Spleen (tissue), 11 donors: ENCODE data around the gene ST6GAL1. TPM values are rescaled to one million over a fixed set of nuclear protein-coding genes. Genes with fewer than 3 reads are reported as not detected.

Experiments
- DNase-seq: peaks from one replicate; pipeline ENCODE4 v3.0.0-alpha.2; 2020
- H3K27ac ChIP-seq, 8 donors: fragments of 200-600 bp; sonication (generic) in 7 of 8; 1 replicate in 4 of 8; 2 replicates in 4 of 8; pipeline versions ENCODE4 v1.5.0 to v1.8.0; 2016 to 2021; ENCODE audit warnings: inconsistent platforms in 4 of 8, mild to moderate bottlenecking in 4 of 8, moderate library complexity in 1 of 8
- H3K27me3 ChIP-seq, 7 donors: fragments of 200-600 bp; sonication (generic) in 6 of 7; replicated peaks in 1 of 7; 1 replicate in 4 of 7; 2 replicates in 3 of 7; pipeline versions ENCODE4 v1.5.0 to v1.8.0; 2016 to 2021; ENCODE audit warnings: inconsistent platforms in 3 of 7, mild to moderate bottlenecking in 1 of 7
- H3K36me3 ChIP-seq, 6 donors: fragments of 200-600 bp; sonication (generic) in 5 of 6; 1 replicate in 4 of 6; 2 replicates in 2 of 6; pipeline versions ENCODE4 v1.5.0 to v1.8.0; 2016 to 2021; ENCODE audit warnings: inconsistent platforms in 2 of 6
- H3K4me1 ChIP-seq, 6 donors: fragments of 200-600 bp; sonication (generic) in 5 of 6; 1 replicate in 3 of 6; 2 replicates in 3 of 6; pipeline versions ENCODE4 v1.5.0 to v1.8.0; 2016 to 2021; ENCODE audit warnings: inconsistent platforms in 3 of 6
- H3K4me3 ChIP-seq, 8 donors: fragments of 200-600 bp; sonication (generic) in 7 of 8; 1 replicate in 4 of 8; 2 replicates in 4 of 8; pipeline versions ENCODE4 v1.5.0 to v1.8.0; 2016 to 2021; ENCODE audit warnings: inconsistent platforms in 4 of 8, mild to moderate bottlenecking in 4 of 8, moderate library complexity in 2 of 8
- H3K9me3 ChIP-seq, 8 donors: fragments of 200-600 bp; sonication (generic) in 7 of 8; 1 replicate in 4 of 8; 2 replicates in 4 of 8; pipeline versions ENCODE4 v1.5.0 to v1.8.0; 2016 to 2021; ENCODE audit warnings: inconsistent platforms in 4 of 8
- POLR2A ChIP-seq, 3 donors: fragments of 450-650 bp; IDR thresholded peaks; one replicate each; pipeline ENCODE4 v1.5.1; 2017; ENCODE audit warnings: antibody characterized with exemption in 3 of 3, mild to moderate bottlenecking in 1 of 3
- POLR2AphosphoS5 ChIP-seq, 3 donors: sonication (generic); formaldehyde crosslinking; IDR thresholded peaks; one replicate each; pipeline ENCODE4 v1.5.1; 2017; ENCODE audit warnings: antibody characterized with exemption in 3 of 3
- WGBS, 5 donors: extraction: QIAGEN DNeasy Blood & Tissue Kit in 3 of 5; methylation state at CpG; one replicate each; pipeline versions ENCODE4 v1.1.5 to v1.1.7; 2013 to 2018; 5-methylcytosine and 5-hydroxymethylcytosine counted together
- intact Hi-C: fragments of 100-400 bp; cut with DNase I; formaldehyde crosslinking; loops from one replicate; pipeline ENCODE4 v1.15.0; 2023; ENCODE audit warnings: low total_unique reads
- polyA plus RNA-seq, 3 donors: library from polyadenylated mRNA; stranded (reverse); fragments of 200-250 nt; gene quantifications; one replicate each; pipeline ENCODE4 v1.2.1, GENCODE V29; 2013
- total RNA-seq, 7 donors: library from RNA; depleted of rRNA in 3 of 7; stranded (reverse); fragments of >200 nt in 3 of 7; fragmentation: NEBNext Ultra II Directional in 4 of 7; extraction: Animal tissue kit (Norgen Biotek cat#: 25700) in 4 of 7; gene quantifications; one replicate each; pipeline versions ENCODE4 v1.1.0 to v1.2.1, GENCODE V29; 2016 to 2021
- TF ChIP-seq, protein P1 (sequence below), 11 experiments: fragments of 200-600 bp in 7 of 11; fragments of 450-650 bp in 4 of 11; sonication (generic) in 4 of 11; IDR thresholded peaks in 8 of 11; conservative IDR thresholded peaks in 3 of 11; 1 replicate in 7 of 11; 2 replicates in 4 of 11; pipeline versions ENCODE4 v1.4.0 to v1.8.0; 2016 to 2021; ENCODE audit warnings: antibody characterized with exemption in 11 of 11, inconsistent platforms in 4 of 11, mild to moderate bottlenecking in 1 of 11
- donor health status: healthy with polysubstance abuse.
- donor health status: DM: no; HTN: no; CAD: no; lungs with moderate emphysema.
- donor health status: DM: no; HTN: no; CAD: no.
- donor health status: Bipolar disorder and iron deficiency.
- donor health status: healthy.
- donor health status: DM: no; HTN: no; CAD: no.
- donor health status: DM: yes; HTN: yes; CAD: no.

Gene ST6GAL1
- total and polyA plus RNA-seq, 10 donors, result 46.7 to 247 (median 187) TPM

- Histone ChIP-seq H3K4me3 (peak overlapping the region in 4 of 8 donors; percentile 9 to 62 (median 28)), H3K27ac (peak overlapping the region in 5 of 8 donors; percentile 32 to 71 (median 57)), H3K9me3 (peaks cover 0 to under 1% (median 0%) of the 10 kb centered on the region in 8 donors), H3K4me1 (peaks cover 0 to 19% (median 16%) of the 10 kb centered on the region in 6 donors), H3K27me3 (no peaks in the 10 kb centered on the region), H3K36me3 (no peaks in the 10 kb centered on the region)
- TF ChIP-seq POLR2AphosphoS5 (IDR thresholded peaks at IDR 0.05), result no peak
- TF ChIP-seq, protein P1, sequence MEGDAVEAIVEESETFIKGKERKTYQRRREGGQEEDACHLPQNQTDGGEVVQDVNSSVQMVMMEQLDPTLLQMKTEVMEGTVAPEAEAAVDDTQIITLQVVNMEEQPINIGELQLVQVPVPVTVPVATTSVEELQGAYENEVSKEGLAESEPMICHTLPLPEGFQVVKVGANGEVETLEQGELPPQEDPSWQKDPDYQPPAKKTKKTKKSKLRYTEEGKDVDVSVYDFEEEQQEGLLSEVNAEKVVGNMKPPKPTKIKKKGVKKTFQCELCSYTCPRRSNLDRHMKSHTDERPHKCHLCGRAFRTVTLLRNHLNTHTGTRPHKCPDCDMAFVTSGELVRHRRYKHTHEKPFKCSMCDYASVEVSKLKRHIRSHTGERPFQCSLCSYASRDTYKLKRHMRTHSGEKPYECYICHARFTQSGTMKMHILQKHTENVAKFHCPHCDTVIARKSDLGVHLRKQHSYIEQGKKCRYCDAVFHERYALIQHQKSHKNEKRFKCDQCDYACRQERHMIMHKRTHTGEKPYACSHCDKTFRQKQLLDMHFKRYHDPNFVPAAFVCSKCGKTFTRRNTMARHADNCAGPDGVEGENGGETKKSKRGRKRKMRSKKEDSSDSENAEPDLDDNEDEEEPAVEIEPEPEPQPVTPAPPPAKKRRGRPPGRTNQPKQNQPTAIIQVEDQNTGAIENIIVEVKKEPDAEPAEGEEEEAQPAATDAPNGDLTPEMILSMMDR (IDR thresholded peaks at IDR 0.05 in 8 of 11, conservative IDR thresholded peaks at IDR 0.05 in 3 of 11), result no peak
- TF ChIP-seq POLR2A (IDR thresholded peaks at IDR 0.05), result no peak
- no peak for DNase-seq
- 82 to 100% (median 97%) methylated on average over 1 of the region's 1 CpG for WGBS, 5 donors
- intact Hi-C loops, result no loop called here
Measured at GRCh38 chr3:187102073-187102634, 171.8 kb downstream of the ST6GAL1 start.

- DNase-seq, result no peak
- Histone ChIP-seq H3K27ac (no peak overlapping the region), H3K9me3 (no peaks in the 10 kb centered on the region), H3K27me3 (no peaks in the 10 kb centered on the region), H3K4me3 (no peak overlapping the region), H3K4me1 (peaks cover 0 to 19% (median 16%) of the 10 kb centered on the region in 6 donors), H3K36me3 (no peaks in the 10 kb centered on the region)
- no peak for TF ChIP-seq POLR2AphosphoS5 (IDR thresholded peaks at IDR 0.05)
- TF ChIP-seq POLR2A (IDR thresholded peaks at IDR 0.05), result no peak
- TF ChIP-seq, protein P1 (IDR thresholded peaks at IDR 0.05 in 8 of 11, conservative IDR thresholded peaks at IDR 0.05 in 3 of 11), result no peak
- intact Hi-C loops, result no loop called here
- 81 to 98% (median 93%) methylated on average over 5 of the region's 5 CpGs for WGBS, 5 donors
Measured at GRCh38 chr3:187103251-187103650, 172.9 kb downstream of the ST6GAL1 start.

GRCh38 chr3:187104342-187104741, 174.0 kb downstream of the ST6GAL1 start:
- Histone ChIP-seq H3K4me1 (peaks cover 0 to 19% (median 16%) of the 10 kb centered on the region in 6 donors), H3K27ac (no peak overlapping the region), H3K9me3 (no peaks in the 10 kb centered on the region), H3K4me3 (no peak overlapping the region), H3K27me3 (no peaks in the 10 kb centered on the region), H3K36me3 (no peaks in the 10 kb centered on the region)
- TF ChIP-seq POLR2AphosphoS5 (IDR thresholded peaks at IDR 0.05) (no peak), POLR2A (IDR thresholded peaks at IDR 0.05) (no peak)
- TF ChIP-seq, protein P1 (IDR thresholded peaks at IDR 0.05 in 8 of 11, conservative IDR thresholded peaks at IDR 0.05 in 3 of 11), result no peak
- WGBS, 5 donors, result 90 to 99% (median 95%) methylated on average over 7 of the region's 7 CpGs
- intact Hi-C loops, result no loop called here
- no peak for DNase-seq

GRCh38 chr3:187104933-187105332, 174.6 kb downstream of the ST6GAL1 start:
- DNase-seq, result no peak
- intact Hi-C loops, result no loop called here
- TF ChIP-seq, protein P1 (IDR thresholded peaks at IDR 0.05 in 8 of 11, conservative IDR thresholded peaks at IDR 0.05 in 3 of 11), result no peak
- TF ChIP-seq POLR2AphosphoS5 (IDR thresholded peaks at IDR 0.05) (no peak), POLR2A (IDR thresholded peaks at IDR 0.05) (no peak)
- Histone ChIP-seq H3K4me1 (peaks cover 0 to 19% (median 16%) of the 10 kb centered on the region in 6 donors), H3K27me3 (no peaks in the 10 kb centered on the region), H3K27ac (no peak overlapping the region), H3K36me3 (no peaks in the 10 kb centered on the region), H3K9me3 (no peaks in the 10 kb centered on the region), H3K4me3 (no peak overlapping the region)
- WGBS, 5 donors, result 83 to 90% (median 88%) methylated on average over 7 of the region's 7 CpGs
